Measurements from ENCODE around the gene RLN2. TPM values are rescaled to one million over a fixed set of nuclear protein-coding genes. Genes with fewer than 3 reads are reported as not detected.

The RLN2 gene
- total RNA-seq, 2 experiments from 2014 or later: 1.7 to 4.4 TPM

GRCh38 chr9:5310851-5311250, 6.3 kb upstream of the RLN2 start:
- intact Hi-C loops (cut with micrococcal nuclease; ENCODE audit: unreplicated experiment): no loop called here

GRCh38 chr9:5305741-5306140, 1.2 kb upstream of the RLN2 start:
- H3K9me3 ChIP-seq (ENCODE audit: low read length): no peaks in the 10 kb centered on the region
- intact Hi-C loops (cut with micrococcal nuclease; ENCODE audit: unreplicated experiment): loop anchor here (10.0 kb wide), 1 partner anchor 289 kb away; no protein-coding TSS in a partner anchor
- no peaks in the 10 kb centered on the region for H4K20me1 ChIP-seq (ENCODE audit: insufficient read depth, low read length)
- TF ChIP-seq CTCF (conservative IDR thresholded peaks at IDR 0.05; ENCODE audit: low read length): no peak
- TF ChIP-seq EZH2phosphoT487 (IDR thresholded peaks at IDR 0.05; ENCODE audit: borderline replicate concordance, low read depth, low read length): no peak
- H3K4me1 ChIP-seq (ENCODE audit: insufficient read depth, low read length, poor library complexity, severe bottlenecking): peaks cover 13% of the 10 kb centered on the region
- CTCF ChIA-PET (ENCODE audit: unreplicated experiment): no interaction called here
- no peak overlapping the region for H3K4me2 ChIP-seq (ENCODE audit: low read length)
- H3K79me2 ChIP-seq (ENCODE audit: insufficient read depth, low read depth, low read length): no peaks in the 10 kb centered on the region
- no peaks in the 10 kb centered on the region for H3K9me2 ChIP-seq (ENCODE audit: insufficient read depth, low read length)
- no peak overlapping the region for H3K4me3 ChIP-seq (ENCODE audit: low read depth, low read length, poor library complexity, severe bottlenecking)
- POLR2A ChIA-PET: interaction anchor here (0.7 kb wide), 1 partner anchor 80 kb away, joined by 3 read pairs; no protein-coding TSS in a partner anchor
- no peaks in the 10 kb centered on the region for H3K36me3 ChIP-seq (ENCODE audit: insufficient read depth, low read length)
- DNase-seq (ENCODE audit: low spot score): no peak
- no TSS peak for BruUV-seq (replicated peaks)
- no peak overlapping the region for H2AFZ ChIP-seq (ENCODE audit: low read length)
- H3K27ac ChIP-seq (ENCODE audit: low read depth, low read length, poor library complexity, severe bottlenecking): no peak overlapping the region

More at GRCh38 chr9:5310851-5311250, 6.3 kb upstream of the RLN2 start:
- Histone ChIP-seq H3K9me3 (ENCODE audit: low read length) (peaks cover 15% of the 10 kb centered on the region), H3K79me2 (ENCODE audit: insufficient read depth, low read depth, low read length) (no peaks in the 10 kb centered on the region), H3K4me2 (ENCODE audit: low read length) (no peak overlapping the region), H3K4me3 (ENCODE audit: low read depth, low read length, poor library complexity, severe bottlenecking) (no peak overlapping the region), H3K4me1 (ENCODE audit: insufficient read depth, low read length, poor library complexity, severe bottlenecking) (no peaks in the 10 kb centered on the region), H2AFZ (ENCODE audit: low read length) (no peak overlapping the region), H3K27ac (ENCODE audit: low read depth, low read length, poor library complexity, severe bottlenecking) (no peak overlapping the region), H3K36me3 (ENCODE audit: insufficient read depth, low read length) (no peaks in the 10 kb centered on the region), H3K9me2 (ENCODE audit: insufficient read depth, low read length) (no peaks in the 10 kb centered on the region), H4K20me1 (ENCODE audit: insufficient read depth, low read length) (no peaks in the 10 kb centered on the region)
- no TSS peak for BruUV-seq (replicated peaks)
- DNase-seq (ENCODE audit: low spot score): no peak
- ChIA-PET POLR2A (interaction anchor here (1.5 to 1.7 kb wide), 2 partner anchors 10 kb away, joined by 3 to 4 read pairs; no protein-coding TSS in a partner anchor), CTCF (ENCODE audit: unreplicated experiment) (no interaction called here)
- no peak for TF ChIP-seq EZH2phosphoT487 (IDR thresholded peaks at IDR 0.05; ENCODE audit: borderline replicate concordance, low read depth, low read length)
- TF ChIP-seq CTCF (conservative IDR thresholded peaks at IDR 0.05; ENCODE audit: low read length): no peak

GRCh38 chr9:5301544-5301943, 3.0 kb downstream of the RLN2 start:
- Histone ChIP-seq H3K27ac (ENCODE audit: low read depth, low read length, poor library complexity, severe bottlenecking) (no peak overlapping the region), H3K4me3 (ENCODE audit: low read depth, low read length, poor library complexity, severe bottlenecking) (no peak overlapping the region), H3K79me2 (ENCODE audit: insufficient read depth, low read depth, low read length) (no peaks in the 10 kb centered on the region), H3K9me3 (ENCODE audit: low read length) (no peaks in the 10 kb centered on the region), H2AFZ (ENCODE audit: low read length) (no peak overlapping the region), H3K4me1 (ENCODE audit: insufficient read depth, low read length, poor library complexity, severe bottlenecking) (peaks cover 13% of the 10 kb centered on the region), H3K36me3 (ENCODE audit: insufficient read depth, low read length) (no peaks in the 10 kb centered on the region), H3K4me2 (ENCODE audit: low read length) (no peak overlapping the region; the same call in 1 of the 2 replicates), H3K9me2 (ENCODE audit: insufficient read depth, low read length) (no peaks in the 10 kb centered on the region), H4K20me1 (ENCODE audit: insufficient read depth, low read length) (no peaks in the 10 kb centered on the region)
- no peak for DNase-seq (ENCODE audit: low spot score)
- BruUV-seq (replicated peaks): no TSS peak
- intact Hi-C loops (cut with micrococcal nuclease; ENCODE audit: unreplicated experiment): loop anchor here (10.0 kb wide), 1 partner anchor 293 kb away; no protein-coding TSS in a partner anchor
- TF ChIP-seq CTCF (conservative IDR thresholded peaks at IDR 0.05; ENCODE audit: low read length) (no peak), EZH2phosphoT487 (IDR thresholded peaks at IDR 0.05; ENCODE audit: borderline replicate concordance, low read depth, low read length) (no peak)
- POLR2A ChIA-PET: interaction anchor here (1.3 kb wide), 1 partner anchor 10 kb away, joined by 3 read pairs; no protein-coding TSS in a partner anchor
- CTCF ChIA-PET (ENCODE audit: unreplicated experiment): no interaction called here
